ENCODE results near the gene CYP2U1. TPM values are rescaled to one million over a fixed set of nuclear protein-coding genes. Genes with fewer than 3 reads are reported as not detected.

The CYP2U1 gene
- total RNA-seq, 1 experiment from 2014 or later = 0.82 TPM

DNA sequence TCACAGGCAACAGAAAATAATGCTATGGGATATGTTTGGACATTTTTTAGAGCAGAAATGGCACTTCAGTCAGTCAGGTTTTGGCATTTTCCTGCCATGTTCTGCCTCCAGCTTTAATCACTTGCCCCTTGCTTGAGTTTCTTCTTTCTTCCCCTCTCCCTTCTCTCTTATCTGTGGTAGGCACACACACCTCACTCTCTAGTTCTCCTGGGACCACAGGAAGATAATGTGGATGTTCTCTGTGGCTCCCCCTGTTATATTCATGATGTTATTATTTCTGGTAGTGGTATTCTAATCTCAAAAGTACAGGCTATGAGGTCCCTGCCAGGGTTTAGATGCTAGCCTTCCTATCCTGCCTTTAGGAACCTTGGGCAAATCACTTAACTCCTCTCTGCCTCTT, 63.5 kb downstream of the CYP2U1 start:
- Histone ChIP-seq H3K4me3 (ENCODE audit: low read depth, low read length, poor library complexity, severe bottlenecking) (no peak overlapping the region), H3K36me3 (ENCODE audit: insufficient read depth, low read length, poor library complexity, severe bottlenecking) (peaks cover 4% of the 10 kb centered on the region), H3K27me3 (replicated peaks; ENCODE audit: insufficient read depth, low read depth, low read length, poor library complexity) (no peaks in the 10 kb centered on the region), H3K27ac (ENCODE audit: low read depth, low read length, poor library complexity, severe bottlenecking) (no peak overlapping the region), H3K9me3 (ENCODE audit: low read depth, low read length, poor library complexity, severe bottlenecking) (no peaks in the 10 kb centered on the region), H3K4me1 (ENCODE audit: insufficient read depth, low read length, poor library complexity, severe bottlenecking) (peaks cover 25% of the 10 kb centered on the region)
- DNase-seq (ENCODE audit: low spot score) = no peak
- POLR2A ChIA-PET (ENCODE audit: low non-redundant PET) = no interaction called here
- intact Hi-C loops (cut with micrococcal nuclease; ENCODE audit: unreplicated experiment) = no loop called here
- TF ChIP-seq EZH2 (IDR thresholded peaks at IDR 0.05; ENCODE audit: borderline replicate concordance, low read depth, low read length, poor library complexity, severe bottlenecking) = no peak
- TF ChIP-seq, protein P1, sequence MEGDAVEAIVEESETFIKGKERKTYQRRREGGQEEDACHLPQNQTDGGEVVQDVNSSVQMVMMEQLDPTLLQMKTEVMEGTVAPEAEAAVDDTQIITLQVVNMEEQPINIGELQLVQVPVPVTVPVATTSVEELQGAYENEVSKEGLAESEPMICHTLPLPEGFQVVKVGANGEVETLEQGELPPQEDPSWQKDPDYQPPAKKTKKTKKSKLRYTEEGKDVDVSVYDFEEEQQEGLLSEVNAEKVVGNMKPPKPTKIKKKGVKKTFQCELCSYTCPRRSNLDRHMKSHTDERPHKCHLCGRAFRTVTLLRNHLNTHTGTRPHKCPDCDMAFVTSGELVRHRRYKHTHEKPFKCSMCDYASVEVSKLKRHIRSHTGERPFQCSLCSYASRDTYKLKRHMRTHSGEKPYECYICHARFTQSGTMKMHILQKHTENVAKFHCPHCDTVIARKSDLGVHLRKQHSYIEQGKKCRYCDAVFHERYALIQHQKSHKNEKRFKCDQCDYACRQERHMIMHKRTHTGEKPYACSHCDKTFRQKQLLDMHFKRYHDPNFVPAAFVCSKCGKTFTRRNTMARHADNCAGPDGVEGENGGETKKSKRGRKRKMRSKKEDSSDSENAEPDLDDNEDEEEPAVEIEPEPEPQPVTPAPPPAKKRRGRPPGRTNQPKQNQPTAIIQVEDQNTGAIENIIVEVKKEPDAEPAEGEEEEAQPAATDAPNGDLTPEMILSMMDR (conservative IDR thresholded peaks at IDR 0.05; ENCODE audit: low read depth, low read length) = no peak
- CTCF ChIA-PET = interaction anchor here (0.6 kb wide), 1 partner anchor 23 kb away, joined by 4 read pairs; no protein-coding TSS in a partner anchor
- BruUV-seq (replicated peaks) = no TSS peak

DNA sequence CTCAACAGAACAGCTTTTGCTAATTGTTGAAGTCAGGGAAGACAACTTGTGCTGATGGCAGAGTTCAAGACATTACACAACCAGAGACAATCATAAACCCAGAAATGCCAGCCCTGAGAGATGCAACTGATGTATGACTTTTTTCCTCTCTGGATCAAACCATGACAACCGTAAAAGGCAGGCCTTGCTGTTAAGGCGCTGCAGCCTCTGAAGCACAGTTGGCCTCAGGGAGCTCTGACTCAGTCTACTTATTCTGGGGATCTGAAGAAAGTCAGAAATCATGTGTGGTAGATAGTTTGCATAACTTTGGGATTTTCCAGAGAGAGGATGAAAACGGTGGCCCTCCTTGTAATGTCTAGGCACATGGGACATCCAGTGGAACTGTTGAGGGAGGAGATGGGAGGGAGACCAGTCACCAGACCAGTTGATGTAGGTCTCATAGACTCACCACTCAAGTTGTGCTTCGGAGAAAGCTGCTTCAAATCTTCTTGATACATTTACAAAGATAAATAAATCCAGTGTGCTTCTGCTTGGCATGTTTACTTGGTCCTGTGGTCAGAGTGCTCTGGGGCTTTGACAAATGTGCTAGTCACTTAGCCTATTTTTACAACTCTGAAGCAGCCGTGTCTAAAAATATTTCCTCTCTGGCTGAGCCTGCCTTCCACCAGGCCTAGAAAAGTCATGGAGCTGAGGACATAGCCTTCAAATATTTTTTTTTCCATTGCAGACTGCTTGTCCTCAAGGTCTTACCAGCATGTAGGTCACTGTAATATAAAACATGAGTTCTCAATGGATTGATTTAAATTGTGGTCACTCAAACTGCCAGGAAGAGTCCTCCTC, 65.8 kb downstream of the CYP2U1 start:
- H3K27ac ChIP-seq (ENCODE audit: low read depth, low read length, poor library complexity, severe bottlenecking) = no peak overlapping the region
- CTCF ChIA-PET = no interaction called here

DNA sequence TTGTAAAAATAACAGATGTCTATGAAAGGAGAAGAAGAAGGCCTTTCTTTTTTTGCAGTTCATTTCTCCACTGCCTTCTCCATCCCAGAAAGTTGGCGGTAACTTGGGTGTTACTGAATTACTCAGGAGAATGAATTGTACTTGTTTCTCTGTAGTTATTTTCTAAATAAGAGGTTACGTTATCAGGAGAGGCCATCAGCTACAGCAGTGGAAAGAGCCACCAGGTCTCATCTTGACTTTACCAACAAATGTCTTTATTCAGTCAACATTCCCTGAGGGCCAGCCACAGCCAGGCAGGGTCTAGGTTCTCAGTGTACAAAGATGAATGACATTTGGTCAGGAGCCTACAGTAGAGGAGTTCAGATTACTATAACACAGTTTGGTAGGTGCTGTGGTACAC, 66.4 kb downstream of the CYP2U1 start:
- no peaks in the 10 kb centered on the region for H3K27me3 ChIP-seq (replicated peaks; ENCODE audit: insufficient read depth, low read depth, low read length, poor library complexity)
- no peak for TF ChIP-seq EZH2 (IDR thresholded peaks at IDR 0.05; ENCODE audit: borderline replicate concordance, low read depth, low read length, poor library complexity, severe bottlenecking)
- TF ChIP-seq, protein P1 (conservative IDR thresholded peaks at IDR 0.05; ENCODE audit: low read depth, low read length) = no peak
- peaks cover 10% of the 10 kb centered on the region for H3K36me3 ChIP-seq (ENCODE audit: insufficient read depth, low read length, poor library complexity, severe bottlenecking)
- no peak overlapping the region for H3K27ac ChIP-seq (ENCODE audit: low read depth, low read length, poor library complexity, severe bottlenecking)
- H3K4me3 ChIP-seq (ENCODE audit: low read depth, low read length, poor library complexity, severe bottlenecking) = no peak overlapping the region
- CTCF ChIA-PET = no interaction called here
- no TSS peak for BruUV-seq (replicated peaks)
- POLR2A ChIA-PET (ENCODE audit: low non-redundant PET) = no interaction called here
- no peak for DNase-seq (ENCODE audit: low spot score)
- intact Hi-C loops (cut with micrococcal nuclease; ENCODE audit: unreplicated experiment) = no loop called here
- H3K9me3 ChIP-seq (ENCODE audit: low read depth, low read length, poor library complexity, severe bottlenecking) = no peaks in the 10 kb centered on the region
- peaks cover 8% of the 10 kb centered on the region for H3K4me1 ChIP-seq (ENCODE audit: insufficient read depth, low read length, poor library complexity, severe bottlenecking)

More for the DNA sequence above, 65.8 kb downstream of the CYP2U1 start:
- TF ChIP-seq EZH2 (IDR thresholded peaks at IDR 0.05; ENCODE audit: borderline replicate concordance, low read depth, low read length, poor library complexity, severe bottlenecking) = no peak
- TF ChIP-seq, protein P1 (conservative IDR thresholded peaks at IDR 0.05; ENCODE audit: low read depth, low read length) = no peak
- no peak for DNase-seq (ENCODE audit: low spot score)
- POLR2A ChIA-PET (ENCODE audit: low non-redundant PET) = no interaction called here
- intact Hi-C loops (cut with micrococcal nuclease; ENCODE audit: unreplicated experiment) = no loop called here
- Histone ChIP-seq H3K4me3 (ENCODE audit: low read depth, low read length, poor library complexity, severe bottlenecking) (no peak overlapping the region), H3K9me3 (ENCODE audit: low read depth, low read length, poor library complexity, severe bottlenecking) (no peaks in the 10 kb centered on the region), H3K36me3 (ENCODE audit: insufficient read depth, low read length, poor library complexity, severe bottlenecking) (peaks cover 10% of the 10 kb centered on the region), H3K27me3 (replicated peaks; ENCODE audit: insufficient read depth, low read depth, low read length, poor library complexity) (no peaks in the 10 kb centered on the region), H3K4me1 (ENCODE audit: insufficient read depth, low read length, poor library complexity, severe bottlenecking) (peaks cover 11% of the 10 kb centered on the region)
- no TSS peak for BruUV-seq (replicated peaks)

Measured in A673 (cell line).